Prostate gland (tissue), 2 donors: ENCODE results near the gene DUS1L.

Source experiments
- CTCF ChIP-seq, 4 experiments: fragments of 200-600 bp in 2 of 4; fragments of 450-650 bp in 2 of 4; sonication (generic) in 2 of 4; IDR thresholded peaks; 1 replicate in 3 of 4; 2 replicates in 1 of 4; pipeline ENCODE4 v1.5.1; 2016 to 2019; ENCODE audit warnings: antibody characterized with exemption in 4 of 4, mild to moderate bottlenecking in 2 of 4, moderate library complexity in 2 of 4
- POLR2A ChIP-seq: fragments of 450-650 bp; IDR thresholded peaks from one replicate; pipeline ENCODE4 v1.6.1; 2016; ENCODE audit warnings: antibody characterized with exemption, mild to moderate bottlenecking
- POLR2AphosphoS5 ChIP-seq: sonication (generic); formaldehyde crosslinking; IDR thresholded peaks from one replicate; pipeline ENCODE4 v1.6.1; 2017; ENCODE audit warnings: antibody characterized with exemption

- TF ChIP-seq POLR2AphosphoS5 (no peak), CTCF (IDR thresholded peaks at IDR 0.05) (no peak), POLR2A (no peak)
Observed at GRCh38 chr17:82063424-82064415, 1.9 kb downstream of the DUS1L start.
